Heart right ventricle (tissue), 16 donors: ENCODE data around the gene COQ9. TPM values are rescaled to one million over a fixed set of nuclear protein-coding genes. Genes with fewer than 3 reads are reported as not detected.

Experiments
- ATAC-seq, 8 donors: fragments of 200-7000 bp; cut with Tn5 transposase; one replicate each; pipeline ENCODE4 v1.9.1; 2020; ENCODE audit warnings: mild to moderate bottlenecking in 8 of 8, moderate library complexity in 8 of 8, moderate number of reproducible peaks in 1 of 8
- DNase-seq, 2 donors: peaks; one replicate each; pipeline ENCODE4 v3.0.0-alpha.2; 2020
- H3K27ac ChIP-seq, 10 donors: fragments of 200-600 bp; sonication (generic) in 2 of 10; one replicate each; pipeline versions ENCODE4 v1.5.0 to v1.8.0; 2020 to 2022; ENCODE audit warnings: mild to moderate bottlenecking in 3 of 10
- H3K27me3 ChIP-seq, 7 donors: fragments of 200-600 bp; one replicate each; pipeline ENCODE4 v1.8.0; 2021 to 2022; ENCODE audit warnings: mild to moderate bottlenecking in 2 of 7
- H3K36me3 ChIP-seq, 9 donors: fragments of 200-600 bp; sonication (generic) in 1 of 9; one replicate each; pipeline versions ENCODE4 v1.5.0 to v1.8.0; 2020 to 2022; ENCODE audit warnings: mild to moderate bottlenecking in 2 of 9
- H3K4me1 ChIP-seq, 9 donors: fragments of 200-600 bp; sonication (generic) in 1 of 9; one replicate each; pipeline versions ENCODE4 v1.5.0 to v1.8.0; 2020 to 2022; ENCODE audit warnings: mild to moderate bottlenecking in 4 of 9
- H3K4me3 ChIP-seq, 10 donors: fragments of 200-600 bp; sonication (generic) in 2 of 10; one replicate each; pipeline versions ENCODE4 v1.5.0 to v1.8.0; 2020 to 2022; ENCODE audit warnings: mild to moderate bottlenecking in 7 of 10, moderate library complexity in 2 of 10
- H3K9me3 ChIP-seq, 11 donors: fragments of 200-600 bp in 10 of 11; sonication (generic) in 2 of 11; one replicate each; pipeline versions ENCODE4 v1.5.0 to v1.8.0; 2013 to 2022; ENCODE audit warnings: mild to moderate bottlenecking in 2 of 11, control low read depth in 1 of 11, moderate library complexity in 1 of 11
- WGBS, 2 donors: extraction: QIAGEN DNeasy Blood & Tissue Kit; methylation state at CpG; one replicate each; pipeline ENCODE4 v1.1.7; 2013; ENCODE audit warnings: inconsistent platforms in 1 of 2; 5-methylcytosine and 5-hydroxymethylcytosine counted together
- intact Hi-C, 10 donors: fragments of 100-400 bp; cut with DNase I; formaldehyde crosslinking; loops; one replicate each; pipeline versions ENCODE4 v1.11.1 to v1.14.2; 2022
- polyA plus RNA-seq, 2 donors: library from polyadenylated mRNA; stranded (reverse); fragments of 200-250 nt; gene quantifications; one replicate each; pipeline ENCODE4 v1.2.3, GENCODE V29; 2013
- total RNA-seq, 10 donors: library from RNA; stranded (reverse); fragmentation: NEBNext Ultra II Directional in 3 of 10; extraction: Animal tissue kit (Norgen Biotek cat#: 25700) in 3 of 10; gene quantifications; one replicate each; pipeline versions ENCODE4 v1.2.1 to v1.2.4, GENCODE V29; 2021 to 2023
- TF ChIP-seq, protein P1 (sequence below), 9 donors: fragments of 200-600 bp; sonication (generic) in 2 of 9; IDR thresholded peaks; one replicate each; pipeline versions ENCODE4 v1.5.0 to v1.8.0; 2021 to 2022; ENCODE audit warnings: antibody characterized with exemption in 9 of 9, mild to moderate bottlenecking in 5 of 9, moderate library complexity in 1 of 9
- donor health status: Arrhythmogenic right ventricular cardiomyopathy.
- donor health status: ischemic (EF 13 %, LVEDD 7.1; RV severe dilation, severe dysfunction).
- donor health status: healthy with polysubstance abuse.
- donor health status: DM: no; HTN: yes; CAD: no.
- donor health status: DM: no; HTN: no; CAD: no.
- donor health status: ischemic (EF 25% LVEDD 6.9; RV normal size, moderate dysfunction).
- donor health status: ischemic (EF 25% LVEDD 5.7; RV mildly dilated, moderate dysfunction).
- donor health status: healthy.
- donor health status: DM: yes; HTN: yes; CAD: no.
- donor health status: Ischemic cardiomyopathy.
- donor health status: ischemic (EF 35%, LVEDD 5.7; RV mildly dilated, moderate dysfunction).
- donor health status: nonischemic (EF 11% LVEDD 7.7; RV severe dilation, severe dysfunction).
- donor health status: DM: yes; HTN: yes; CAD: no.
- donor health status: PGD.
- donor health status: ischemic (EF 29% LVEDD 5.4; RV normal size, mild dysfunction).
- donor health status: nonischemic (EF 23%, LVEDD 6.1; RV moderate dilation, normal function).

COQ9 gene
- total and polyA plus RNA-seq, 12 donors, result 135 to 475 (median 207) TPM

- Histone ChIP-seq H3K9me3 (no peaks in the 10 kb centered on the region), H3K4me1 (peaks cover 0 to 15% (median 11%) of the 10 kb centered on the region in 9 donors), H3K4me3 (no peak overlapping the region), H3K27ac (no peak overlapping the region), H3K36me3 (peaks cover 4 to 67% (median 53%) of the 10 kb centered on the region in 9 donors), H3K27me3 (no peaks in the 10 kb centered on the region)
- intact Hi-C loops, result loop anchor here in 1 of 10 donors (10.0 kb wide), 1 partner anchor 343 kb away; no protein-coding TSS in a partner anchor
- no peak for ATAC-seq
- no peak for DNase-seq
- TF ChIP-seq, protein P1, sequence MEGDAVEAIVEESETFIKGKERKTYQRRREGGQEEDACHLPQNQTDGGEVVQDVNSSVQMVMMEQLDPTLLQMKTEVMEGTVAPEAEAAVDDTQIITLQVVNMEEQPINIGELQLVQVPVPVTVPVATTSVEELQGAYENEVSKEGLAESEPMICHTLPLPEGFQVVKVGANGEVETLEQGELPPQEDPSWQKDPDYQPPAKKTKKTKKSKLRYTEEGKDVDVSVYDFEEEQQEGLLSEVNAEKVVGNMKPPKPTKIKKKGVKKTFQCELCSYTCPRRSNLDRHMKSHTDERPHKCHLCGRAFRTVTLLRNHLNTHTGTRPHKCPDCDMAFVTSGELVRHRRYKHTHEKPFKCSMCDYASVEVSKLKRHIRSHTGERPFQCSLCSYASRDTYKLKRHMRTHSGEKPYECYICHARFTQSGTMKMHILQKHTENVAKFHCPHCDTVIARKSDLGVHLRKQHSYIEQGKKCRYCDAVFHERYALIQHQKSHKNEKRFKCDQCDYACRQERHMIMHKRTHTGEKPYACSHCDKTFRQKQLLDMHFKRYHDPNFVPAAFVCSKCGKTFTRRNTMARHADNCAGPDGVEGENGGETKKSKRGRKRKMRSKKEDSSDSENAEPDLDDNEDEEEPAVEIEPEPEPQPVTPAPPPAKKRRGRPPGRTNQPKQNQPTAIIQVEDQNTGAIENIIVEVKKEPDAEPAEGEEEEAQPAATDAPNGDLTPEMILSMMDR (IDR thresholded peaks at IDR 0.05), result no peak
Measured at GRCh38 chr16:57427824-57428223, 19.5 kb upstream of the COQ9 start.

GRCh38 chr16:57430955-57431354 lies 16.3 kb upstream of the COQ9 start:
- TF ChIP-seq, protein P1 (IDR thresholded peaks at IDR 0.05), result no peak
- peaks cover 5 to 99% (median 83%) of the 10 kb centered on the region in 9 donors for H3K36me3 ChIP-seq
- no peak for ATAC-seq
- no peak overlapping the region for H3K4me3 ChIP-seq
- intact Hi-C loops, result no loop called here
- DNase-seq, result no peak
- H3K27me3 ChIP-seq, result no peaks in the 10 kb centered on the region
- 68 to 73% methylated on average over 5 of the region's 5 CpGs for WGBS, 2 donors
- H3K9me3 ChIP-seq, result no peaks in the 10 kb centered on the region
- no peaks in the 10 kb centered on the region for H3K4me1 ChIP-seq
- H3K27ac ChIP-seq, result no peak overlapping the region

GRCh38 chr16:57432505-57432904 lies 14.8 kb upstream of the COQ9 start:
- DNase-seq, result no peak
- Histone ChIP-seq H3K4me1 (no peaks in the 10 kb centered on the region), H3K27ac (no peak overlapping the region), H3K4me3 (no peak overlapping the region), H3K9me3 (no peaks in the 10 kb centered on the region), H3K36me3 (peaks cover 5 to 100% (median 86%) of the 10 kb centered on the region in 9 donors), H3K27me3 (no peaks in the 10 kb centered on the region)
- WGBS, 2 donors, result 92 to 96% methylated on average over 2 of the region's 2 CpGs
- no peak for ATAC-seq
- intact Hi-C loops, result no loop called here
- TF ChIP-seq, protein P1 (IDR thresholded peaks at IDR 0.05), result no peak

GRCh38 chr16:57432989-57433388 lies 14.3 kb upstream of the COQ9 start:
- Histone ChIP-seq H3K36me3 (peaks cover 5 to 100% (median 81%) of the 10 kb centered on the region in 9 donors), H3K27me3 (no peaks in the 10 kb centered on the region), H3K27ac (no peak overlapping the region), H3K4me1 (no peaks in the 10 kb centered on the region), H3K4me3 (no peak overlapping the region), H3K9me3 (no peaks in the 10 kb centered on the region)
- WGBS, 2 donors, result 85 to 95% methylated on average over 3 of the region's 3 CpGs
- no peak for DNase-seq
- ATAC-seq, result no peak
- intact Hi-C loops, result no loop called here
- TF ChIP-seq, protein P1 (IDR thresholded peaks at IDR 0.05), result no peak
